BLaER1 treated with 17β-estradiol and CSF1 and Interleukin-3, amounts not matched to agents 10 nM and 100 nM (cell line): Measurements from ENCODE around the gene LRRC75A.
"Not testable (repeated sequence)": the region's sequence is repeated elsewhere in the genome, so short reads cannot be mapped to it uniquely, and the experiment has no call there.

Source experiments
- H3K27ac ChIP-seq, 11 experiments: shearing (Covaris generic); formaldehyde crosslinking; 2 replicates each; pipeline ENCODE4 v1.8.1; 2022
- H3K27me3 ChIP-seq, 11 experiments: shearing (Covaris generic); formaldehyde crosslinking; 2 replicates each; pipeline ENCODE4 v1.8.1; 2022
- H3K36me3 ChIP-seq, 11 experiments: shearing (Covaris generic); formaldehyde crosslinking; 2 replicates each; pipeline ENCODE4 v1.8.1; 2022
- H3K4me1 ChIP-seq, 10 experiments: shearing (Covaris generic); formaldehyde crosslinking; 2 replicates each; pipeline ENCODE4 v1.8.1; 2022
- H3K4me2 ChIP-seq, 11 experiments: shearing (Covaris generic); formaldehyde crosslinking; 2 replicates each; pipeline ENCODE4 v1.8.1; 2022
- H3K4me3 ChIP-seq, 10 experiments: shearing (Covaris generic); formaldehyde crosslinking; 2 replicates each; pipeline ENCODE4 v1.8.1; 2022
- H3K9ac ChIP-seq, 11 experiments: shearing (Covaris generic); formaldehyde crosslinking; 2 replicates each; pipeline ENCODE4 v1.8.1; 2022
- H3K9me3 ChIP-seq, 11 experiments: shearing (Covaris generic); formaldehyde crosslinking; replicated peaks in 1 of 11; 2 replicates each; pipeline ENCODE4 v1.8.1; 2022
- H4K20me1 ChIP-seq, 11 experiments: shearing (Covaris generic); formaldehyde crosslinking; 2 replicates each; pipeline ENCODE4 v1.8.1; 2022
- Cebpa-rat ChIP-seq, 11 experiments: shearing (Covaris generic); IDR thresholded peaks; 2 replicates each; pipeline ENCODE4 v1.8.1; 2022

The LRRC75A gene, protein sequence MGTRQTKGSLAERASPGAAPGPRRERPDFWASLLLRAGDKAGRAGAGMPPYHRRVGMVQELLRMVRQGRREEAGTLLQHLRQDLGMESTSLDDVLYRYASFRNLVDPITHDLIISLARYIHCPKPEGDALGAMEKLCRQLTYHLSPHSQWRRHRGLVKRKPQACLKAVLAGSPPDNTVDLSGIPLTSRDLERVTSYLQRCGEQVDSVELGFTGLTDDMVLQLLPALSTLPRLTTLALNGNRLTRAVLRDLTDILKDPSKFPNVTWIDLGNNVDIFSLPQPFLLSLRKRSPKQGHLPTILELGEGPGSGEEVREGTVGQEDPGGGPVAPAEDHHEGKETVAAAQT

DNA sequence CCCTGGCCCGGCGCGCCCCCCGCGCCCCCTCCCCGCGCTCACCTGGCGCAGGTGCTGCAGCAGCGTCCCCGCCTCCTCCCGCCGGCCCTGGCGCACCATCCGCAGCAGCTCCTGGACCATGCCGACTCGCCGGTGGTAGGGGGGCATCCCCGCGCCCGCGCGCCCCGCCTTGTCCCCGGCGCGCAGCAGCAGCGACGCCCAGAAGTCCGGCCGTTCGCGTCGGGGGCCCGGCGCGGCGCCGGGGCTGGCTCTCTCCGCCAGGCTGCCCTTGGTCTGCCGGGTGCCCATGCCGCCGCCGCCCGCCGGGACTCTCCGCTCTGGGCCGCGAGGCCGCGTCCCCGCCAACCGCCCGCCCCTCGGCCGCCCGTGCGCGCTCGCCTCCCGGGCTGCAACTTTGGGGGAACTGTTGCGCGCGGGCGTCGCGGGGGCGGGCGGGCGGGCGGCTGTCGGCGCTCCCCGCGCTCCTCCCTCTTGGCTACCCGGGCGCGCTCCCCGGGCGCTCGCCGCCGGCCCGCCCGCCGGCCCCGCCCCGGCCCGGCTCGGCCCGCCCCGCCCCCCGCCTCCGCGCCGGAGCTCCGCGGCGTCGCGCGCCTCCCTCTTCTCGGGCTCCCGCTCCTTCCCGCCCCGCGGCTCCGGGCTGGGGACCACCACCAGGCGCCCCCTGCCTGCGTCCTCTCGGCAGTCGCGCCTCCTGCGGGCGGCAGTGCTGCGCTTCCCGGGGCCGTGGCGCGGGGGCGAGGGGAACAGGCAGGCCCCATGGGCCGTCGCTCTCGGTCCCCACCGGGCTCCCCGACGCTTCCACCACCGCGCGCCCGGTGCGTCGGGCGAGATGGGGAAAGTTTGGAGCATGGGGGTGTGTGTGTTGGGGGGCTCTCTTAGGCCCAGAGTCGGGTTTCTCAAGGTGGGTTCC, at the start of gene LRRC75A:
Gene LRRC75A, minus strand, starts transcription at position 491 of the 910 bp plus-strand sequence. Its CDS starts 203 bp downstream, at position 288.
- Histone ChIP-seq H3K4me1 (peaks cover 0 to 34% (median 20%) of the 10 kb centered on the region in 10 experiments; a peak in 16 of 20 replicates), H3K9me3 (no peaks in the 10 kb centered on the region), H3K9ac (peak within 1 kb of the TSS; percentile 52 to 81 (median 68); a peak in 18 of 22 replicates), H3K27ac (peak within 1 kb of the TSS in 3 of 11 experiments; percentile 37 to 48 (median 38); a peak in 4 of 22 replicates), H3K36me3 (no peaks in the 10 kb centered on the region), H3K4me2 (peak within 1 kb of the TSS; percentile 88 to 96 (median 92)), H3K4me3 (peak within 1 kb of the TSS; percentile 63 to 79 (median 70)), H3K27me3 (peaks cover 0 to 25% (median 8%) of the 10 kb centered on the region in 11 experiments; a peak in 8 of 22 replicates), H4K20me1 (peaks cover 0 to 18% (median 0%) of the 10 kb centered on the region in 11 experiments; a peak in 6 of 22 replicates)
- no peak for TF ChIP-seq Cebpa-rat (IDR thresholded peaks at IDR 0.05)

DNA sequence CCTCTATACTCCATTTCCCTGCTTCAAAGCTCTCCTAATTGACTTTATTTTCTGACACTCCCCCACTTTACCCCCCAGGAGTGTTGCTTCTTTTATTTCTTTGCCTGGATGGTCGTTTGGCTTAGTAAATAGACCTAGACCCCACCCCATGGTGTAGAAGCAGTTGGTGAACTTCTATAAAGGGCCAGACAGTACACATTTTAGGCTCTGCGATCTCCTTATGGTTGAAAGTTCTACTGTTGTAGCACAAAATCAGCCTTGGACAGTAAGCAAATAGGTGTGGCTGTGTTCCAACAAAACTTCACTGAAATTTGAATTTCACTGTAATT, 45.1 kb upstream of the LRRC75A start:
- Histone ChIP-seq H3K4me2 (peak overlapping the region in 10 of 11 experiments; percentile 79 to 92 (median 86); a peak in 17 of 22 replicates), H3K9ac (peak overlapping the region in 2 of 11 experiments; percentile 85 to 91; a peak in 4 of 22 replicates), H4K20me1 (no peaks in the 10 kb centered on the region), H3K4me3 (peak overlapping the region in 2 of 10 experiments; percentile 67 to 78; a peak in 3 of 20 replicates), H3K27ac (peak overlapping the region in 2 of 11 experiments; percentile 84 to 85; a peak in 2 of 22 replicates), H3K4me1 (peaks cover 4 to 19% (median 10%) of the 10 kb centered on the region in 10 experiments; a peak in 14 of 20 replicates), H3K9me3 (peaks cover 14 to 33% (median 24%) of the 10 kb centered on the region in 11 experiments), H3K27me3 (no peaks in the 10 kb centered on the region), H3K36me3 (peaks cover 0 to 6% (median 0%) of the 10 kb centered on the region in 11 experiments; a peak in 2 of 22 replicates)
- TF ChIP-seq Cebpa-rat (IDR thresholded peaks at IDR 0.05), result no peak

DNA sequence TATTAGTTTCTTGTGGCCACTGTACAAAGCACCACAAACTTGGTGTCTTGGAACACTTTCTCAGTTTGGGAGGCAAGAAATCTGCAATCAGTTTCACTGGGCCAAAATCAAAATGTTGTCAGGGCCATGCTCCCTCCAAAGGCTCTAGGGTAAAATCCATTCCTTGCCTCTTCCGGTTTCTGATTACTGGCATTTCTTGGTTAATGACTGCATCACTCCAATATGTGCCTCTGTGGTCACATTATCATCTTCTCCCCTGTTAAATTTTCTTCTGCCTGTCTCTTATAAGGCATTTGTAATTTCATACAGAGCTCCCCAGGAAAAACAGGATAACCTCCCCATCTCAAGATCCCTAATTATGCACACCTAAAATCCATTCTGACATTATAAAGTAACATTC, 42.2 kb upstream of the LRRC75A start:
- H4K20me1 ChIP-seq, result no peaks in the 10 kb centered on the region
- peaks cover 0 to 9% (median 0%) of the 10 kb centered on the region in 11 experiments; a peak in 4 of 22 replicates for H3K9me3 ChIP-seq
- peaks cover 4 to 19% (median 10%) of the 10 kb centered on the region in 10 experiments; a peak in 14 of 20 replicates for H3K4me1 ChIP-seq
- no peak overlapping the region for H3K4me3 ChIP-seq
- H3K27ac ChIP-seq, result no peak overlapping the region
- TF ChIP-seq Cebpa-rat (IDR thresholded peaks at IDR 0.05), result no peak
- no peak overlapping the region for H3K4me2 ChIP-seq
- H3K9ac ChIP-seq, result no peak overlapping the region
- H3K27me3 ChIP-seq, result no peaks in the 10 kb centered on the region
- no peaks in the 10 kb centered on the region for H3K36me3 ChIP-seq

DNA sequence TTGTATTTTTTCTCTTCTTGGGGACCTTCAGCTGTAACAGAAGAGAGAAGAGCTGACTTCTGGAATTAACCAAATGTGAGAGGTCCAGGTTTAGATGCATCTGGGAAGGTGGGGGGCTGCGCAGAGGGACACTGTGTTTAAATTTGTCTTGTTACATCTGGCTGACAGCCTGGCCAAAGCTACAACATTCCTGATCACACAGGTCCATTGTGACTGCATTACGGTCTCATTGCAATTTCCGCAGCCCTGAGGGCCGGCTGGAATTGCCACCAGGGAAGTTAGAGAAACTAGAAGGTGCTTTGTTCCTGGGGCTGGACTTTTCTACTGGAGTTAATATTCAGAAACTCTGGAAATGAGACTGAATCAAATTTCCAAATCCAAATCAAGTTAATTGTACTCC, 37.9 kb upstream of the LRRC75A start:
- TF ChIP-seq Cebpa-rat (IDR thresholded peaks at IDR 0.05), result no peak

DNA sequence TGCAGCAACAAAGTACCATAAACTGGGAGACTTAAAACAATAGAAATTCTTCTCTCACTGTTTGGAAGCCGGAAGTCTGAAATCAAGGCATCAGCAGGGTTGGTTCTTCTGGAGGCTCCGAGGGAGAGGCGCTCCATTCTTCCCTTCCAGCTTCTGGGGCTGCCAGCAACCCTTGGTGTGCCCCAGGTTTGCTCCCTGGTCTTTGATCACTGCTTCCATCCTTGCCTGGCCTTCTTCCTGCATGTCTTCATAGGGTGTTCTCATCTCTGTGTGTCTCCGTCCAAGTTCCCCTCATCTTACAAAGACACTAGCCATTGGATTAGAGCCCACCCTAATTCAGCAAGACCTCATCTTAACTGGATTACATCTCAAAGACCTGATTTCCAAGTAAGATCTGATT, 35.3 kb upstream of the LRRC75A start:
- H3K27ac ChIP-seq, result no peak overlapping the region
- no peaks in the 10 kb centered on the region for H3K9me3 ChIP-seq
- H3K4me3 ChIP-seq, result no peak overlapping the region
- H3K27me3 ChIP-seq, result no peaks in the 10 kb centered on the region
- H3K4me2 ChIP-seq, result no peak overlapping the region
- TF ChIP-seq Cebpa-rat (IDR thresholded peaks at IDR 0.05), result no peak
- no peaks in the 10 kb centered on the region for H4K20me1 ChIP-seq
- H3K9ac ChIP-seq, result no peak overlapping the region
- no peaks in the 10 kb centered on the region for H3K36me3 ChIP-seq
- peaks cover 0 to 15% (median 6%) of the 10 kb centered on the region in 10 experiments; a peak in 17 of 20 replicates for H3K4me1 ChIP-seq

More for the DNA sequence above, 37.9 kb upstream of the LRRC75A start:
- Histone ChIP-seq H3K27me3 (no peaks in the 10 kb centered on the region), H3K4me3 (no peak overlapping the region), H3K9ac (no peak overlapping the region), H3K4me2 (no peak overlapping the region), H3K27ac (no peak overlapping the region), H4K20me1 (no peaks in the 10 kb centered on the region), H3K36me3 (no peaks in the 10 kb centered on the region), H3K4me1 (peaks cover 1 to 8% (median 2%) of the 10 kb centered on the region in 10 experiments; a peak in 18 of 20 replicates), H3K9me3 (no peaks in the 10 kb centered on the region)

DNA sequence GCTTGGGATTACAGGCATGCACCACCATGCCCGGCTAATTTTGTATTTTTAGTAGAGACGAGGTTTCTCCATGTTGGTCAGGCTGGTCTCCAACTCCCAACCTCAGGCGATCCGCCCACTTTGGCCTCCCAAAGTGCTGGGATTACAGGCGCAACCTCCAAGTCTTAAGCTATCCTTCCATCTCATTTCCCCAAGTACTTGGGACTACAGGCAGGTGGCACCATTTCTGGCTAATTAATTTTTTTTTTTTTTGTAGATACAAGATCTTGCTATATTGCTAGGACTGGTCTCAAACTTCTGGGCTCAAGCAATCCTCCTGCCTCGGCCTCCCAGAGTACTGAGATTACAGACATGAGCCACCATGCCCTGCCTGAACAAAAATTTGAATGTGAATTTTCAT, 33.6 kb upstream of the LRRC75A start:
- not testable (repeated sequence) for H3K27me3 ChIP-seq, H3K4me3 ChIP-seq, H3K9ac ChIP-seq, H3K36me3 ChIP-seq, H3K27ac ChIP-seq, H3K4me2 ChIP-seq, H4K20me1 ChIP-seq, H3K9me3 ChIP-seq
- peaks cover 5 to 20% (median 11%) of the 10 kb centered on the region in 10 experiments; a peak in 18 of 20 replicates for H3K4me1 ChIP-seq

DNA sequence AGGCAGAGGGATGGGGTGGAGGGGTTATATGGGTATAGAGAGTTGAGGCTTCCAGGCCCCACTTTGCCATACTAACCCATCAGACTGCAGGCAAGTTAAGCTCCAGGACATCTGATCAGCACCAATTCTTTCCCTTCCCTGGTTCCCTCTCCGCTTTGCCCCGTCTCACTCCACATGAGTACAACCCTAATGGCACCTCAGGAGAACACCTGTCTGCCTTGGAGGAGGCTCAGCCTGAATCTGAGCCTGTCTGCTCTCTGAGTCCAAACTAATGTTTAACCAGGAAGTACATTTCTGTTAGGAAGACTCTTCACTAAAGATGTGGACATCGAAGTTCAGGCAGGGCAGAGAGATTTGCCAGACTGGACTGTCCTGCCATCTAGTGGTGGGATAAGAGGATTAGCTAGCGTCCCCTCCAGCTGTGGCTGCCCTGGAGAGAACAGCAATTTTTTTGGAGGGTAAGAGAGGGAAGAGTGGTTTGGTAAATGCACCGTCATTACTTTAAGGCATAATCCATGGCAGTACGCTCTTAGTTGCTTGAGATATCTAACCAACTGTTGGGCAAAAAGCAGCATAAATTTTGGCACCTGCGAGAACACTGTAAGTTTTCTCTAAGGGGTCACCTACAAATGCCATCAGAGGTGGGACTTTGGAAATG, 29.2 kb upstream of the LRRC75A start:
- peak overlapping the region in 10 of 11 experiments; percentile 36 to 72 (median 56); a peak in 17 of 22 replicates for H3K27ac ChIP-seq
- H3K4me3 ChIP-seq, result no peak overlapping the region
- no peaks in the 10 kb centered on the region for H3K36me3 ChIP-seq
- H3K27me3 ChIP-seq, result no peaks in the 10 kb centered on the region
- H3K9me3 ChIP-seq, result no peaks in the 10 kb centered on the region
- no peak for TF ChIP-seq Cebpa-rat (IDR thresholded peaks at IDR 0.05)
- H3K4me1 ChIP-seq, result peaks cover 19 to 34% (median 25%) of the 10 kb centered on the region in 10 experiments
- peak overlapping the region in 7 of 11 experiments; percentile 18 to 50 (median 25); a peak in 9 of 22 replicates for H3K4me2 ChIP-seq
- H3K9ac ChIP-seq, result peak overlapping the region in 7 of 11 experiments; percentile 7 to 64 (median 43); a peak in 8 of 22 replicates
- H4K20me1 ChIP-seq, result no peaks in the 10 kb centered on the region

DNA sequence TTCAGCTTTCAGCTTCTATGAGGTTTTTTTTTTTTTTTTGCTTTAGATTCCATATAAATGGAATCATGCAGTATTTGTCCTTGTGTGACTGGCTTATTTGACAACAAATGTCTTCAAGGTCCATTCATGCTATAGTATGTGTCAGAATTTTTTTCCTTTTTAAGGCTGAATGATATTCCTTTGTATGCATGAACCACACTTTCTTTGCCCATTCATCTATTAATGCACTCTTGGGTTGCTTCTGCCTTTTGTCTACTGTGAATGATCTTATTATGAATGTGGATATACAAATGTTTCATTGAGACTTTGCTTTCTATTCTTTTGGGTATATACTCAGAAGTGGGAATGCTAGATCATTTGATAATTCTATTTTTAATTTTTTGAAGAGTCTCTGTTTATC, 27.0 kb upstream of the LRRC75A start:
- H3K9ac ChIP-seq, result no peak overlapping the region
- H3K4me3 ChIP-seq, result no peak overlapping the region
- H3K4me2 ChIP-seq, result no peak overlapping the region
- no peaks in the 10 kb centered on the region for H3K27me3 ChIP-seq
- H3K4me1 ChIP-seq, result peaks cover 18 to 33% (median 24%) of the 10 kb centered on the region in 10 experiments
- no peak for TF ChIP-seq Cebpa-rat (IDR thresholded peaks at IDR 0.05)
- no peaks in the 10 kb centered on the region for H4K20me1 ChIP-seq
- H3K36me3 ChIP-seq, result no peaks in the 10 kb centered on the region
- no peak overlapping the region for H3K27ac ChIP-seq
- H3K9me3 ChIP-seq, result no peaks in the 10 kb centered on the region
